GM12872 (cell line): ENCODE data around the gene YKT6.

ENCODE experiments used
- TF ChIP-seq, protein P1 (sequence below): IDR thresholded peaks from 3 replicates; pipeline ENCODE4 v1.5.1; 2011; ENCODE audit warnings: low read depth, mild to moderate bottlenecking, low read length, moderate library complexity; ENCODE audit not compliant: insufficient read depth

YKT6 gene

GRCh38 chr7:44200699-44201461 lies at the start of gene YKT6:
Gene YKT6 (plus strand): TSS chr7:44200978. CDS start chr7:44201136, 158 bp downstream.
- TF ChIP-seq, protein P1, sequence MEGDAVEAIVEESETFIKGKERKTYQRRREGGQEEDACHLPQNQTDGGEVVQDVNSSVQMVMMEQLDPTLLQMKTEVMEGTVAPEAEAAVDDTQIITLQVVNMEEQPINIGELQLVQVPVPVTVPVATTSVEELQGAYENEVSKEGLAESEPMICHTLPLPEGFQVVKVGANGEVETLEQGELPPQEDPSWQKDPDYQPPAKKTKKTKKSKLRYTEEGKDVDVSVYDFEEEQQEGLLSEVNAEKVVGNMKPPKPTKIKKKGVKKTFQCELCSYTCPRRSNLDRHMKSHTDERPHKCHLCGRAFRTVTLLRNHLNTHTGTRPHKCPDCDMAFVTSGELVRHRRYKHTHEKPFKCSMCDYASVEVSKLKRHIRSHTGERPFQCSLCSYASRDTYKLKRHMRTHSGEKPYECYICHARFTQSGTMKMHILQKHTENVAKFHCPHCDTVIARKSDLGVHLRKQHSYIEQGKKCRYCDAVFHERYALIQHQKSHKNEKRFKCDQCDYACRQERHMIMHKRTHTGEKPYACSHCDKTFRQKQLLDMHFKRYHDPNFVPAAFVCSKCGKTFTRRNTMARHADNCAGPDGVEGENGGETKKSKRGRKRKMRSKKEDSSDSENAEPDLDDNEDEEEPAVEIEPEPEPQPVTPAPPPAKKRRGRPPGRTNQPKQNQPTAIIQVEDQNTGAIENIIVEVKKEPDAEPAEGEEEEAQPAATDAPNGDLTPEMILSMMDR = peak; percentile 53; the same call in 2 of the 3 replicates

- TF ChIP-seq, protein P1 = no peak
Measured at GRCh38 chr7:44151956-44152355, 48.8 kb upstream of the YKT6 start.

- TF ChIP-seq, protein P1 = no peak
Measured at GRCh38 chr7:44152971-44153947, 47.5 kb upstream of the YKT6 start.

GRCh38 chr7:44153948-44154335 lies 46.8 kb upstream of the YKT6 start:
- TF ChIP-seq, protein P1 = no peak

- TF ChIP-seq, protein P1 = no peak
Measured at GRCh38 chr7:44154703-44155102, 46.1 kb upstream of the YKT6 start.

GRCh38 chr7:44155191-44156185 lies 45.3 kb upstream of the YKT6 start:
- TF ChIP-seq, protein P1 = no peak
